ENCODE data around the gene PTGDS.

PTGDS gene

DNA sequence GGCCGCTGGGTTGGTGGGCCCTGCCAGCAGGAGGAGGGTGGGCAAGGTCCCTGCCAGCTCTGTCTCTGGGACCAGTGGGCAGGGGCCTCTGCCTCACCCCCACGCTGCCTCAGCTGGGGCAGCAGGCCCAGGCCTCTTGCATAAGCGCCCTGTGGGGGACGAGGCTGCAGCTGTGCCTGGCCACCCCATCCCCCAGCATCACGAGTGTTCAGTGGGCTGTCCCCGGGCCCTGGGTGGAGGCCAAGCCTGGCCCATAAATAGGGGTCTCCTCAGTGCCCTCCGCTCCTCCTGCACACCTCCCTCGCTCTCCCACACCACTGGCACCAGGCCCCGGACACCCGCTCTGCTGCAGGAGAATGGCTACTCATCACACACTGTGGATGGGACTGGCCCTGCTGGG lies at the start of gene PTGDS:
Gene PTGDS (plus strand): TSS at position 282 of the 400 bp plus-strand sequence. CDS start 75 bp downstream, at position 357.
- no peaks in the 10 kb centered on the region for H3K36me3 Mint-ChIP-seq
- no peak for DNase-seq
- H3K9me3 Mint-ChIP-seq, result no peaks in the 10 kb centered on the region
- CTCF ChIA-PET, result no interaction called here
- H3K27ac Mint-ChIP-seq, result peak within 1 kb of the TSS; percentile 11
- peak within 1 kb of the TSS; percentile 44 for H3K4me3 Mint-ChIP-seq
- H3K27me3 Mint-ChIP-seq, result peaks cover 65% of the 10 kb centered on the region
- H3K4me1 Mint-ChIP-seq, result peaks cover 26% of the 10 kb centered on the region

DNA sequence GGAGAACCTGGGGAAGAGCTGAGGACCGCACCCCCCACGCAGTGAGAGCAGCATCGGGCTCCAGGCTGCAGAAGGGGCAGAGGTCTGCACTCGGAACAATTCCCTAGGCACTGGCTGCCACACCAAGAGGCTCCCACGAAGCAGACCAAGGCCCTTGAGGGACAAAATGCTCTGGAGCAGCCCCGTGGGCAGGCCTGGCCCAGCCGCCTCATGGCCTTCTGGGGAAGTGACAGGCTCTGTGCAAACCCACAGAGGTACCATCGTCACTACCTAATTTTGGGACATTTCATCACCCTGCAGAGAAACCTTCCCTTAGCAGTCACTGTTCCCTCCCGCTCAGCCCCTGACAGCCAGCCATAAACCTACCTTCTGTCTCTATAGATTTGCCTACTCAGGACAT lies 48.7 kb upstream of the PTGDS start:
- CTCF ChIA-PET, result interaction anchor here (1.5 kb wide), 1 partner anchor 36 kb away, joined by 3 read pairs; no protein-coding TSS in a partner anchor
- H3K27me3 Mint-ChIP-seq, result no peaks in the 10 kb centered on the region
- no peak overlapping the region for H3K4me3 Mint-ChIP-seq
- peaks cover 25% of the 10 kb centered on the region for H3K36me3 Mint-ChIP-seq
- DNase-seq, result no peak
- peak overlapping the region; percentile 9 for H3K27ac Mint-ChIP-seq
- H3K4me1 Mint-ChIP-seq, result peaks cover 2% of the 10 kb centered on the region
- no peaks in the 10 kb centered on the region for H3K9me3 Mint-ChIP-seq

DNA sequence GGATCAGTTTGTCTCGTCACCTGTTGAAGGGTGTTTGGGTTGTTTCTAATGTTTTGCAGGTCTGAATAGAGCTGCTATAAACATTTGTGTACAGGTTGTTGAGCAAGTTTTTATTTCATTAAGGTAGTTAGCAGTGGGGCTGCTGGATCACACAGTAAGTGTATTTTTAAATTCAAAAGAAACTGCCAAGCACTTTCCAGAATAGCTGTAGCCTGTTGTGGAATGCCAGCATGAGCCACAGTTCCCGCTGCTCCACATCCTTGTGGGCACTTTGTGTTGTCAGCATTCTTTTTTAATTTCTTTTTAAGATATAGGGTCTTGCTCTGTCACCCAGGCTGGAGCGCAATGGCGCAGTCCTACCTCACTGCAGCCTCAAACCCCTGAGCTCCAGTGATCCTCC lies 47.3 kb upstream of the PTGDS start:
- Mint-ChIP-seq H3K4me1 (no peaks in the 10 kb centered on the region), H3K36me3 (peaks cover 22% of the 10 kb centered on the region), H3K4me3 (no peak overlapping the region), H3K27me3 (no peaks in the 10 kb centered on the region), H3K9me3 (no peaks in the 10 kb centered on the region), H3K27ac (peak overlapping the region; percentile 26)
- no peak for DNase-seq
- CTCF ChIA-PET, result no interaction called here

DNA sequence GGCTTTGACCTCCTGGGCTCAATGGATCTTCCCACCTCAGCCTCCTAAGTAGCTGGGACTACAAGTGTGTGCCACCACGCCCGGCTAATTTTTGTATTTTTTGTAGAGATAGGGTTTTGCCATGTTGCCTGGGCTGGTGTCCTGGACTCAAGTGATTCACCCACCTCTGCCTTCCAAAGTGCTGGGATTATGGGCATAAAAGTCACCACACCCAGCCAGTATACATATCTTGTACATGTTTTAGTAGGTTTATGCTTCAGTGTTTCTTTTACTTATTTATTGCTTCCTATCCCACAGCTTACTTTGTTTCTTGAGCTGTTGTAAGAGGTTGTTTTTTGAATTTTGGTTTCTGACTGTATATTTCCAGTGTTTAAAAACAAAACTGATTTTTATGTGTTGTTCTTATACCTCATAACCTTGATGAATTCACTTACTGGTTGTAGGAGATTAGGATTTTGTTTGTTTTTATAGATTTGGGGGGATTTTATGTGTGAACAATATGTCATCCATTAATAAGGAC lies 45.6 kb upstream of the PTGDS start:
- H3K27me3 Mint-ChIP-seq, result no peaks in the 10 kb centered on the region
- CTCF ChIA-PET, result no interaction called here
- no peaks in the 10 kb centered on the region for H3K4me1 Mint-ChIP-seq
- no peak for DNase-seq
- H3K36me3 Mint-ChIP-seq, result peaks cover 18% of the 10 kb centered on the region
- H3K4me3 Mint-ChIP-seq, result no peak overlapping the region
- H3K9me3 Mint-ChIP-seq, result no peaks in the 10 kb centered on the region
- no peak overlapping the region for H3K27ac Mint-ChIP-seq

DNA sequence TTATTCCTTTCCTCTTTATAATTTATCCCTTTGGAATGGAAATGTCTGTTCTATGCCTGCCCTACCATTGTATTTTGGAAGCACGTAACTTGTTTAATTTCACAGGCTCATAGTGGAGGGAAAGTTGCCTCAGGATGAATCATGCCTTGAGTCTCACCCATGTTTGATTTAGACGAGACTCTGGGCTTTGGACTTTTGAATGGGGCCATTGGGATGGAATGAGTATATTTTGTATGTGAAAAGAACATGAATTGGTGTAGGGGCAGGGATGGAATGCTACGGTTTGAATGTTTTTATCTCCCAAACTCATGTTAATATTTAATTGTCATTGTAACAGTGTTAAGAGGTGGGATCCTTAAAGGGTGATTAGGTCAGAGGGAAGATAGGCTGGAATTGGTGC lies 43.0 kb upstream of the PTGDS start:
- Mint-ChIP-seq H3K27me3 (no peaks in the 10 kb centered on the region), H3K36me3 (peaks cover 19% of the 10 kb centered on the region), H3K9me3 (no peaks in the 10 kb centered on the region), H3K27ac (no peak overlapping the region), H3K4me3 (no peak overlapping the region), H3K4me1 (no peaks in the 10 kb centered on the region)
- no peak for DNase-seq
- CTCF ChIA-PET, result interaction anchor here (0.9 kb wide), 1 partner anchor 8 kb away, joined by 3 read pairs; no protein-coding TSS in a partner anchor

DNA sequence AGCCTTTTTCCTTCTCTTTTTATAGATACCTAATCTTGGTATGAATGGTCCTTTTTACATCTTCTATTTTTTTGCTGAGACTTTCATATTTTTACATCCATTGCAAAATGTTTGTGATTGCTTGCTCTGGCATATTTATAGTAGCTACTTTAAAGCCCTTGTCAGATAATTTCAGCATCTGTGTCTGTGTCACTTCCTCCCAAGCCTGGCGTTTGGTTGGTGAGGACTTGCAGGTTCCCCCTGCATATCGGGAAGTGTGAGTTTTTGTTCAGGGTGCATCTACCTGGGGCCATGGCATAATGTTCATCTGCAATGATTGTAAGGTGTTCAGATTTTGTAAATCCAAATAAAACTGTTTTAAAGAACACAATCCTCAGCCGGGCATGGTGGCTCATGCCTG lies 41.7 kb upstream of the PTGDS start:
- H3K36me3 Mint-ChIP-seq, result peaks cover 17% of the 10 kb centered on the region
- no peak overlapping the region for H3K4me3 Mint-ChIP-seq
- CTCF ChIA-PET, result no interaction called here
- no peak for DNase-seq
- no peaks in the 10 kb centered on the region for H3K4me1 Mint-ChIP-seq
- H3K27me3 Mint-ChIP-seq, result no peaks in the 10 kb centered on the region
- no peaks in the 10 kb centered on the region for H3K9me3 Mint-ChIP-seq
- H3K27ac Mint-ChIP-seq, result no peak overlapping the region

DNA sequence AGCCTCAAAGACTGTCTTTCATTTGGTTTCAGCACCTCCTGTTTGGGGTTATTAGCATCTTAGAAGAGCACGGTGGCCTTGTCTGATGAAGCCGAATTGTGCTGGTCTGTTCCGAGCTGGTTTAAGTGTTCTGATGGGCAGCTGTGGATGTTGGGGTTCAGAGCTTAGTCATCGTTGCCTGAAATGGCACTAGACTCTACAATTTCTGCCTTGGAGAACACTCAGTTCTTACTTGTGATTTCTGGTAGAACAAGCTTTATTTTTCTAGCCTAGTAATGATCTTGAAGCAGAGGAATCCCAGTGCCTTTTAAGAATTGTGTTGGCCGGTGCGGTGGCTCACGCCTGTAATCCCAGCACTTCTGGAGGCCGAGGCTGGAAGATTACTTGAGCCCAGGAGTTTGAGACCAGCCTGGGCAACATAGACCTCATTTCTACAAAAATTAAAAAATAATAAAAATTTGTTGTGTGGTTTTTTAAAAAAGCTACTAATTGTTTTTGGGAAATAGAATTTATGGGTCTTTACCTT lies 40.6 kb upstream of the PTGDS start:
- H3K36me3 Mint-ChIP-seq, result peaks cover 23% of the 10 kb centered on the region
- CTCF ChIA-PET, result interaction anchor here (1.0 kb wide), 1 partner anchor 93 kb away, joined by 4 read pairs; no protein-coding TSS in a partner anchor
- H3K4me3 Mint-ChIP-seq, result no peak overlapping the region
- no peaks in the 10 kb centered on the region for H3K27me3 Mint-ChIP-seq
- DNase-seq, result no peak
- peak overlapping the region; percentile 2 for H3K27ac Mint-ChIP-seq
- no peaks in the 10 kb centered on the region for H3K9me3 Mint-ChIP-seq
- no peaks in the 10 kb centered on the region for H3K4me1 Mint-ChIP-seq

DNA sequence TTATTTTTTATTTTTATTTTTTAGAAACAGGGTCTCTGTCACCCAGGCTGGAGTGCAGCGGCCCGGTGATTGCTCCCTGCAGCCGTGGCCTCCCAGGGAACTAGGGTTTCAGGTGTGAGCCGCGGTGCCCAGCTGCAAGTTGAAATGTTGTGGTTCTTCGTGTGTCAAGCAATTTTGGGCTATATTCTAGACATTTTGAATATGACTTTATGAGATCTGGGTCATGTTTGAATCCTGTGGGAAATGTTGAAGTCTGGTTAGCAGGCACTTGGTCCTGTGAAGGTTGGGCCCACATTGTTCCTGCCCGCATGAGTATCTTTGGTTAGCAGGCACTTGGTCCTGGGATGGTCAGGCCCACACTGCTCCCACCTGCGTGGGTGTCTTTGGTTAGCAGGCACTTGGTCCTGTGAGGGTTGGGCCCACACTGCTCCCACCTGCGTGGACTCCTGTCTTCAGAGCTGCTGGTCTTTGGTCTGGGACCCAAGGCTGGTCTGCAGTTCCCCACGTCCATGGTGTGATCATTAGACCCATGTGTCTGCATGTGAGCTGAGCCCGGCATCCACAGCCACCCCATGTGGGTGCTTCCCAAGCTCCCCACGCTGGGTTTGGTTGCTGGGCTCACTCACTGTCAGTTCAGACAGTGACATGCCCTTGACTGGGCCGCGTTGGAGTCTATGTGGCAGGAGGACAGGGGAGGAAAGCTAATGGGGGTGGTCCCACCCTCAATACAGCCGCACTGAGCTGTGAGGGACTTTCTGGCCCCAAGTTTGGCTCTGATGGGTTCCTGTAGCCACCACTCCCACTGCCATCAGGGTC lies 39.9 kb upstream of the PTGDS start:
- Mint-ChIP-seq H3K36me3 (peaks cover 22% of the 10 kb centered on the region), H3K4me3 (no peak overlapping the region), H3K4me1 (peaks cover 3% of the 10 kb centered on the region), H3K27ac (no peak overlapping the region), H3K9me3 (no peaks in the 10 kb centered on the region), H3K27me3 (no peaks in the 10 kb centered on the region)
- DNase-seq, result no peak
- CTCF ChIA-PET, result interaction anchor here (1.0 kb wide), 1 partner anchor 92 kb away, joined by 4 read pairs; no protein-coding TSS in a partner anchor

DNA sequence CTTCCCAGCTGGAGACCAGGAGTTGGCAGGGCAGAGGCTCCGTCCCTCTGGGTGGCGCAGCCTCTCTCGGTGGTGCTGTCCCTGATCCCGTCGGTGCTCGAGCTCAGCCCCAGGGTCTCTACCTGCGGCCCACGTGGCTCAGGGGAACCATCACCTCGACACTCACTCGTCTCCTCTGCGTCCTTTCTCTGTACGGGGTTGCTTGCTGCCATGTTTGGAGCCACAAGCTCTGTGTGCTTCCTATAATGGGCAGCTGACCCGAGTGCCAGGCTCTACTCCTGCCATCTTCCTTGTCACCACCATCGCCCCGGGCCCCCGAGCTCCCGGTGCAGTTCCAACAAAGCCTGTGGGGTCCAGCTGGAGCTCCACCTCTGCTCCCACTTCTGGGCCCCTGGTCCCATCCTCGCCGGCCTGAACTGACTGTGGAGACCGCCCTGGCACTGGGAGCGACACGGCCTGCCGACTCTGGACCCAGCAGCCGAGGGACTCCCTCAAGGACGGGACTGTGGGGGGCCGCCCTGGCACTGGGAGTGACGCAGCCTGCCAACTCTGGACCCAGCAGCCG lies 37.8 kb upstream of the PTGDS start:
- Mint-ChIP-seq H3K4me1 (peaks cover 10% of the 10 kb centered on the region), H3K27me3 (no peaks in the 10 kb centered on the region), H3K9me3 (no peaks in the 10 kb centered on the region), H3K36me3 (peaks cover 22% of the 10 kb centered on the region), H3K4me3 (no peak overlapping the region), H3K27ac (no peak overlapping the region)
- CTCF ChIA-PET, result interaction anchor here (1.3 kb wide), 1 partner anchor 13 kb away, joined by 3 read pairs; no protein-coding TSS in a partner anchor
- DNase-seq, result no peak

DNA sequence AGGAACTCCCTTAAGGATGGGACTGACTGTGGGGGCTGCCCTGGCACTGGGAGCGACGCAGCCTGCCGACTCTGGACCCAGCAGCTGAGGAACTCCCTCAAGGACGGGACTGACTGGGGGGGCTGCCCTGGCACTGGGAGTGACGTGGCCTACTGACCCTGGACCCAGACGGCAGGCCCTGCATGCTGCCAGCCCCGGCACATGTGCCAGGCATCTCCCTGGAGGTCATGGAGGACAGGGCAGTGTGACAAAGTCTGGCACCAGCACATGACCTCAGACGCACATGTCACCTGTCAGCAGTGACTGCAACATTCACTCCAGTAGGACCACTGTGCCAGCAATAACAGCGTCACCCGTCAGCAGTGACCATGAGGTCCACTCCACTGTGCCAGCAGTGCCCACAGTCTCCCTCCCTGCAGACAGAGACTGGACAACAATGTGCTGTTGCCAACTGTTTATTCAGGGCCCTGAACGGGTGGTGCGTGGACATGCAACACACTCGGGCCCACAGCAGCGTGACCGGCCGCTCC lies 37.2 kb upstream of the PTGDS start:
- H3K27ac Mint-ChIP-seq, result no peak overlapping the region
- peaks cover 22% of the 10 kb centered on the region for H3K36me3 Mint-ChIP-seq
- H3K4me1 Mint-ChIP-seq, result peaks cover 15% of the 10 kb centered on the region
- CTCF ChIA-PET, result interaction anchor here (1.3 kb wide), 1 partner anchor 14 kb away, joined by 3 read pairs; no protein-coding TSS in a partner anchor
- no peaks in the 10 kb centered on the region for H3K9me3 Mint-ChIP-seq
- no peak overlapping the region for H3K4me3 Mint-ChIP-seq
- H3K27me3 Mint-ChIP-seq, result no peaks in the 10 kb centered on the region
- no peak for DNase-seq

DNA sequence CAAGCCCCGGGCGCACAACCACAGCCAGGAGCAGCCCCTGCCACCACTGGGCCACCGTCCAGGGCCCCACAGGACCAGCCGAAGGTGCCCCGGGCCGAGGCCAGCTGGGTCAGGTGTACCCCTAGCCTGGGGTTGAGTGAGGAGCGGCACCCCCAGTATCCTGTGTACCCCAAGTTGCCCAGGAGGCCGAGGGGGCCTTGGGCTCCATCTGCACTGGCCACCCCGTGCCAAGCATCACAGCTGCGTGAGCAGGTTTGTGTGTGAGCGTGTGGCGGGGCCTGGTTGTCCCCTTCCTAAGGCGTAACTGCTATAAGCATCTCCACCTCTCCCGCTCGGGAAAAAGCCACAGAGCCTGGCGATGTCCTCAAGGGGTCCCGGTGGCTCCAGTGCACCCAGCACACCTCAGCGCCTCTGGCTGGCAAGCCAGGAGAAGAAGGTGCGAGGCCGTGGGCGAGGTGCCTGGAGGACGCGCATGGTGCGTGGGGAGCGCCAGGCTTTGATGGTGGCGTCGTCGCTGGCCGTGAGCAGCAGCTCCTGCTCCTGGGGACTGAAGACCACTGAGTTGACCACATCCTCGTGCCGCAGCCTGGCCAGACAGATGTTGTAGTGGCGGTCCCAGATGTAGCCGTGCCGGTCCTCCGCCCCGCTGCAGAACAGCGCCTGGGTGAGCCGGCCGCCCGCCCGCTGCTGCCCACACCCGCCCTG lies 36.6 kb upstream of the PTGDS start:
- Mint-ChIP-seq H3K36me3 (peaks cover 22% of the 10 kb centered on the region), H3K27ac (no peak overlapping the region), H3K9me3 (no peaks in the 10 kb centered on the region), H3K27me3 (no peaks in the 10 kb centered on the region), H3K4me1 (peaks cover 17% of the 10 kb centered on the region), H3K4me3 (no peak overlapping the region)
- DNase-seq, result no peak
- CTCF ChIA-PET, result no interaction called here

DNA sequence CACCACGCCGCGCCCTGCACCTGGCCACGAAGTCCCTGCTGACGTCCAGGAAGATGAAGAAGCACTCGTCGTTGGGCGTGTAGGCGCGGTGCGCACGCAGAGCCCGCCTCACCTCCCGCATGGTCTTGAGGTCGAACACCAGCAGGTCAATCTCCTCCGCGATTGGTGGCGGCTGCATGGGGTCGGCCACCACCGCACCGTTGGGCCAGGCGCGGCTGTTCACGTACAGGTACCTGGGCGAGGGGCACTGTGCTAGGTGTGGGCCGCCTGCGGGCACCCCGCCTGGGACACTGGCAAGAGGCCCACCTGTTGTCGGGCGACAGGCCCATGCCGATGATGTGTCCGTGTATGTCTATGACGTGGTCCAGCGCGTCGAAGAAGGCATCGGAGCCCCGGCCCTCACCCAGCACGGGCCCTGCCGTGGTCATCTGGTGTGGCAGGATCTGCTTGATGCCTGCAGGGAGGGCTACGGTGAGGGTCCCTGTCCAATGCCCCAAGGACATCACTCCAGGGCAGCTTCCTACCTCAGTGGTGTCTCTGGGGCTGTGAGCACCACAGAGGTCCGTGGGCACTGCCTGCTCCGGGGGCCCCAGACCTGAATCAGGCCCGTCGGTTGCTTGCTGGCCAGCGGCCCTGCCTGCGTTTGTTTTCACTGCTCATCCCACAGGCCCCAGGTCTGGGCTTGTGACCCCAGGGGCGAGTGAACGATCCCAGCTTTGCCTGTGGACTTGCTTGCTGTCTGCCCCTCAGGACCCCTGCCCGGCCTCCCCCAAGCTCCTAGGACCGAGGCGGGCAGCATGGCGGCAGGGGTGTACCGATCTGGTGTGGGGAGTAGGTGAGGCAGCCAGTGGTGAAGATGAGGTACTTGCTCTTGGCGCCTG lies 35.8 kb upstream of the PTGDS start:
- Mint-ChIP-seq H3K4me3 (no peak overlapping the region), H3K4me1 (peaks cover 17% of the 10 kb centered on the region), H3K27ac (peak overlapping the region; percentile 64), H3K36me3 (peaks cover 22% of the 10 kb centered on the region), H3K27me3 (no peaks in the 10 kb centered on the region), H3K9me3 (no peaks in the 10 kb centered on the region)
- DNase-seq, result no peak
- CTCF ChIA-PET, result no interaction called here

DNA sequence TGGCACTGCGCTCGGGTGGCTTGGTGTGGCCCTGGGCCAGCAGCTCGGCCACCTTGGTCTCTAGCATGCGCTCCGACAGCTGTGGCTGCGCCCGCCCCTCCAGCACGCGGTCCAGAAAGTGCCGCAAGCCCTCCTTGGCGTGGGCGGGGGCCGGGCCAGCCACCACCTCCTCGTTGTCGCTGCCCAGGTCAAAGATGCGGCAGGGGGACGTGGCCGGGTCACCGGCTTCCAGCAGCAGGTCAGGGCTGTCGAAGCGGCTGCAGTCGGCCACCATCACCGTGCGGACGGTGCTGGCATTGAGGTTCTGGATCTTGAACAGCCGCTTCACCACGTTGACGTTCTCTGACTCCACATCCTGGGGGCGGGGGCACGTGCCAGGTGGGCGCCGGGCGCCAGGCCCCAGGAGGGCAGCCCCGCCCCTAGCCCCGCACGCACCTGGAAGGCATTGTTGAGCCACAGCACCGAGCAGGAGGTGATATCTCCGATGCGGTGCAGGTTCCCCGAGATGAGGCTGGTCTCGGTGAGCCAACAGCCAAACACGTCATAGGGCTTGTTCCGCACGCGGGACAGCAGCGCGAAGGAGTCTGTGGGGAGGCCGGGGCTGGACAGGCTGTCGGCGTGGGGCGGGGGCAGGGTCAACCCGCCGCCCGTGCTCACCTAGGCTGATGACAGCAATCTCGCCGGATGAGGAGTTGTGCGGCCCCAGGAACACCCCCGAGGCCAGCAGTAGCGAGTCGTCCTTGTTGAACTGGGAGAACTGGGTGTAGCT lies 35.0 kb upstream of the PTGDS start:
- CTCF ChIA-PET, result no interaction called here
- no peak for DNase-seq
- H3K27me3 Mint-ChIP-seq, result no peaks in the 10 kb centered on the region
- H3K36me3 Mint-ChIP-seq, result peaks cover 22% of the 10 kb centered on the region
- no peaks in the 10 kb centered on the region for H3K9me3 Mint-ChIP-seq
- H3K4me1 Mint-ChIP-seq, result peaks cover 17% of the 10 kb centered on the region
- peak overlapping the region; percentile 82 for H3K4me3 Mint-ChIP-seq
- H3K27ac Mint-ChIP-seq, result peak overlapping the region; percentile 64
